GM21529 (cell line): ENCODE measurements around the gene SEC24C.
A peak's percentile ranks its signal among the peaks of the same experiment; 100 is the strongest.
"Not testable (repeated sequence)": the region's sequence is repeated elsewhere in the genome, so short reads cannot be mapped to it uniquely, and the experiment has no call there.

ENCODE experiments used
- ATAC-seq: cut with Tn5 transposase; IDR thresholded peaks from one replicate; pipeline ENCODE4 v1.9.1; 2021; ENCODE audit not compliant: unreplicated experiment

SEC24C gene

DNA sequence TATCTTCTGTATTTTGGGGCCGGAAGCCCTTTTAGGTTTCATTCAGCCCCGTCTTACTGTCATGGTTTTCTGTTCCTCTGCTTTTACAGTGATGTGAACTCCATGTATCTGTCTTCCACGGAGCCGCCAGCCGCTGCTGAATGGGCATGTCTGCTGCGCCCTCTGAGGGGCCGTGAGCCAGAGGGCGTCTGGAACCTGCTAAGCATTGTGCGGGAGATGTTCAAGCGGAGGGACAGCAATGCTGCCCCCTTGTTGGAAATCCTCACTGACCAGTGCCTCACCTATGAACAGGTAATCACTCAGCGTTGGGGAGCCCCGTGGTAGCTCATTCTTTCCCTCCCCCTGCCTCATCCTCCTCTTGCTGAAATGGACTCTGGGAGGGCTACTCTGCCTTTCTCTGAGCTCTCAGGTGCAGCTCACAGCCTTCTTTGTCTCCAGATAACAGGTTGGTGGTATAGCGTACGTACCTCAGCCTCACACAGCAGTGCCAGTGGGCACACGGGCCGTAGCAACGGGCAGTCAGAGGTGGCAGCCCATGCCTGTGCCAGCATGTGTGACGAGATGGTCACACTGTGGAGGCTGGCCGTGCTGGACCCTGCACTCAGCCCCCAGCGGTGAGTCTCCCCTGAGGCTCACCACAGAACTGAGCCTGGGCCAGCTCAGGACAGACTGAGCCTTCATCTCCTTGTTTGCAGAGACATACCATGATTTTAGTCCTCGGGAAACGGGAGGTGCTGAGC is 46.9 kb downstream of the SEC24C start:
- ATAC-seq, result no peak

GRCh38 chr10:73791871-73792400 is 47.8 kb downstream of the SEC24C start:
- ATAC-seq, result no peak

- no peak for ATAC-seq
Measured at GRCh38 chr10:73793456-73793855, 49.3 kb downstream of the SEC24C start.

GRCh38 chr10:73795491-73795890 is 51.3 kb downstream of the SEC24C start:
- ATAC-seq, result not testable (repeated sequence)

- ATAC-seq, result not testable (repeated sequence)
Measured at GRCh38 chr10:73796035-73796434, 51.9 kb downstream of the SEC24C start.

DNA sequence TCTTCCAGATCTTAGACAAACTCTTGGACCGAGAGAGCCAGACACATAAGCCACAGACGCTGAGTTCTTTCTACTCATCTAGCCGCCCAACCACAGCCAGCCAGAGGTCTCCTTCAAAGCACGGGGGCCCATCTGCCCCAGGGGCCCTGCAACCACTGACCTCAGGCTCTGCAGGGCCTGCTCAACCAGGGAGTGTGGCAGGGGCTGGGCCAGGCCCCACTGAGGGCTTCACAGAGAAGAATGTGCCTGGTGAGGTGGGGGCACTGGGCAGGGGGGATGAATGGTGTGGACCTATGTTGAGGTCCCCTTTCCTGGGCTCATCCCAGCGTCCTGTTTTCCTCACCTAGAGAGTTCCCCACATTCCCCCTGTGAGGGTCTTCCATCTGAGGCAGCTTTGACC is 52.6 kb downstream of the SEC24C start:
- no peak for ATAC-seq

- no peak for ATAC-seq
Measured at GRCh38 chr10:73797324-73798025, 53.3 kb downstream of the SEC24C start.

DNA sequence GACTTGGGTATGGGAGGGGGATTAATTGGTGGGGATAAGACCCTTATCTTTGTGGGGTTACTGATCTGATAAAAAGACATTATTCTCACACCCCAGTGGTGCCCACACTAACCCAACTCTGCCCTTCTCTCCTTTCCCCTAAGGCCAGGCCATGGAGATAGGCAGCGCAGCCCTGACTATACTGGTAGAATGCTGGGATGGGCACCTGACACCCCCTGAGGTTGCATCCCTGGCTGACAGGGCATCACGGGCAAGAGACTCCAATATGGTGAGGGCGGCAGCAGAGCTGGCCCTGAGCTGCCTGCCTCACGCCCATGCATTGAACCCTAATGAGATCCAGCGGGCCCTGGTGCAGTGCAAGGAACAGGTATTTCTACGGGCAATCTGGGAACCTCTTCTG is 53.9 kb downstream of the SEC24C start:
- ATAC-seq, result no peak

GRCh38 chr10:73798927-73799560 is 54.9 kb downstream of the SEC24C start:
- no peak for ATAC-seq

GRCh38 chr10:73799899-73800559 is 55.9 kb downstream of the SEC24C start:
- no peak for ATAC-seq

GRCh38 chr10:73800560-73801252 is 56.5 kb downstream of the SEC24C start:
- no peak for ATAC-seq

- ATAC-seq, result no peak
Measured at GRCh38 chr10:73801253-73801590, 57.0 kb downstream of the SEC24C start.

DNA sequence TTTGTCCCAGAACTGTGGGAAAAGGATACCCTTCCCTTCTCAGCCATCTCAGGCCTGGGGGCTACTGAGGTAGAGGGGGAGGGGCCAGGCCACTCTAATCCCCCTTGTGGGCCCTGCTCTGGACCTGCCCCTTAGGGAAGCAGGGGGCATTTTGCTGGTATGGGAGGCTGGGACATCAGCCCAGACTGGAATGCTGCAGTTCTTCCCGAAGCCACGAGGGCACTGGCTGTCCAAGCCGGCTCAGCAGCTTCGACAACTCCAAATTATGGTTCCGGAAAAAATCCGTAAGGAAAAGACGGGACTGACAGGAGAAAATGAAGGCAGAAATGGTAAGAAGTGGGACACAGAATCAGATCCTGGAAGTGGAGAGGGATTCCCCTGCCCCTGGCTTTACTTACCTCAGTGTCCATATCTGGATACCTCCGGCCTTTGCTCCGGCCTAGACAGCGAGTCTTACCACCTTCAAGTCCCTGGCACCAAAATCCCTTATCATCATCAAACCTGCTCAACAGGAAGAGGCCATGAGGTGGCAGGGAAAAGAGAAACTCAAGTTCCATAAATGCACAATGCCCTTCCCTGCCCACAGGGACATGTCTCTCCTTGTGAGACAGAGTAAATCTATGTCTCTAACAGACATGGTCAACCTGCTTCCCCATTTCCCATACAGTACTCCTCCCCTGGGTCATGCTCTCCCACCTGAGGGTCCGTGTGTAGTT is 58.3 kb downstream of the SEC24C start:
- ATAC-seq, result no peak

DNA sequence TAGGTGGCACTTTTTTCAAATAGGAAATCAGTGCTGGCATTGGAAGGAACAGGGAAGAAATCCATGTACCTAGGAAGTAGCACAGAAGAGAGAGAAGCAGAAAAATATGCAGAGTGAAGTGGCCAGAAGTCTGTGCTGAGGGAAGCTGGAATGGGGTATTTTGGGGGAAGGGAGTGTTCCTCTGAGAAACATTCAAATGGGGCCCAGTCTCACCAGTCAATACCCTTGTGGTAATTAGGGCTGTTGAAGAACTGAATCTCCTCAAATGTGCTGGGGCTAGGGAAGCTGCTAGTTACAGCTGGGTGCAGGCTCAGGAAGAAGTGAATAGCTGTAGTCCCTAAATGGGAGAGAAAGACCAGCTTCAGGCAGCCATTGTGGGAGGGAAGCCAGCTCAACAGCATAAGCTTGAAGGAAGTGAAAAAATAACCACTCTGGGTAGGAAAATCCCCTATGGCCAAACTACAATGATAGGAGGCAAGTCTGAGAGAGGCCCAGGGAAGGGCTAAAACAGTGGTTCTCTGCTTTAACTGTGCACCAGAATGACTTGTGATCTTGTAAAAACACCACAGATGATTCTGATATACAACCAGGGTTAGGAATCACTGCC is 59.6 kb downstream of the SEC24C start:
- peak; percentile 82 for ATAC-seq

GRCh38 chr10:73806176-73806950 is 62.2 kb downstream of the SEC24C start:
- ATAC-seq, result no peak

DNA sequence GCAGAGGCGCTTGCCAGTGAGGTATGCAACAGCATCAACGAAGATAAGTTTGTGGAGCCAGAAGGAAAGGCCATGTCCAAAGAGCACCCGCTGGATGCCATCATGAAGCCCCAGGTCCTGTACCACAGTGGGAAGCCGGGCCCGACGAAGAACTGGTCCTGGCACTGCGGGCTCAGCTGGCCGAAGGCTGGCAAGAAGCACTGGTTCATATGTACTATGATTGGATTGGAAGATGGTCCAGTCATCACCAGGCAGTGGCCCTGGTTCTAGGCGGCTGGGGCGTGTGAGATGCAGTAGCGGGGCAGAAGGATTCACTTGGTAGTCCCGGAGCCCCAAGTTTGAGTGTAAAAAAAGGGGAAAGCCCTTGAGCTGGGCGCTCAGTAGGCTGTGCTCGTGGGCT is 63.3 kb downstream of the SEC24C start:
- ATAC-seq, result no peak

DNA sequence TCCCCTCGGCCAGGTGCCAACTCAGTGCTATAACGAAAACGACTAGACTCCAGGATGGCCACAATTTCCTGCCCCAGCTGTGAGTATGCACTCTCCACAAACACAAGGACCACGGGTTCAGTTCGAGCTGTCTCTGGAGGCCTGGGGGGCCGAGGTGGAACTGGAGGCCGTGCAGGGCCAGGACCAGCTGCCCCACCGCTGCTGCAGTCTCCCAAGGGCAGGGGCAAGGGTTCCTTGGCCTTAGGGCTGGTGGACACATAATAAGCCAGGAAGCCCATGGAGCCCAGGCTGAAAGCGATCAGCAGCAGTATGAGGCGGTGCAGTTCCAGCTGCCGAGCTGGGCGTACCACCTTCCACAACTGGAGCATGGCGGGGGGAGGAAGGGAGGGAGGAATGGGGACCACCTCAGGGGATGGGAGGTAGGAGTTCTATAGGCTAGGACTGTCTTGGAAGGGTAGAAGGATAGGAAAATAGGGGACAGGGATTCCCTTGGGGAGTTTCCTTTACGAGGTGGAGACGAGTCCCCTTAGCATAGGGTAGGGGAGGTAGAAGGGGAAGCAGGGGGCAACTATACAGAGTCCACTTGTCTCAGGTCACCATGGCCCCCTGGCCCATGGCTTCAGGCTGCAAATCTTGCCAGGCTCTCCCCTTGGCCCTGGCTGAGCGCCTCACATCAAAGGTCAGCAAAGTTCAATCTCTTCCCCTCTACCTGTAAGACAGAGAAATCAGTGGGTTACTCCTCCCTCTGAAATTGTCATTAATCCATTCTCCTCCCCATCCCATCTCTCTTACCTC is 64.0 kb downstream of the SEC24C start:
- ATAC-seq, result no peak
